Neural cell (in vitro differentiated cells): Measurements from ENCODE around the gene COL5A1. TPM values are rescaled to one million over a fixed set of nuclear protein-coding genes. Genes with fewer than 3 reads are reported as not detected.

Source experiments
- H2AFZ ChIP-seq: fragments of 200-600, 300-800 bp; sonication (generic), shearing (Covaris generic); 2 replicates; pipeline ENCODE4 v1.6.0; 2014; ENCODE audit warnings: low read depth, mild to moderate bottlenecking, antibody characterized with exemption, low read length, moderate library complexity
- H3F3A ChIP-seq: fragments of 200-600 bp; shearing (Covaris generic); 2 replicates; pipeline ENCODE4 v1.6.1; 2016; ENCODE audit warnings: mild to moderate bottlenecking, moderate library complexity, mixed read lengths, antibody characterized with exemption, low read length; ENCODE audit not compliant: insufficient read depth, poor library complexity, severe bottlenecking
- H3K27ac ChIP-seq: fragments of 200-600, 300-800 bp; sonication (generic), shearing (Covaris generic); 2 replicates; pipeline ENCODE4 v1.5.1; 2014; ENCODE audit warnings: mild to moderate bottlenecking, low read length, moderate library complexity
- H3K27me3 ChIP-seq: fragments of 300-800, 200-600 bp; sonication (generic), shearing (Covaris generic); 2 replicates; pipeline ENCODE4 v1.6.0; 2014; ENCODE audit warnings: mild to moderate bottlenecking, low read depth, low read length, moderate library complexity; ENCODE audit not compliant: insufficient read depth
- H3K36me3 ChIP-seq: fragments of 300-800, 200-600 bp; sonication (generic), shearing (Covaris generic); 2 replicates; pipeline ENCODE4 v1.5.1; 2014; ENCODE audit warnings: mild to moderate bottlenecking, antibody characterized with exemption, low read length, moderate library complexity; ENCODE audit not compliant: insufficient read depth
- H3K4me2 ChIP-seq: fragments of 300-800, 200-600 bp; sonication (generic), shearing (Covaris generic); 2 replicates; pipeline ENCODE4 v1.6.0; 2014; ENCODE audit warnings: mild to moderate bottlenecking, low read length
- H3K4me3 ChIP-seq: fragments of 300-800, 200-600 bp; sonication (generic), shearing (Covaris generic); 2 replicates; pipeline ENCODE4 v1.5.1; 2014; ENCODE audit warnings: mild to moderate bottlenecking, low read length, moderate library complexity
- H3K79me2 ChIP-seq: fragments of 200-600 bp; shearing (Covaris generic); replicated peaks from 2 replicates; pipeline ENCODE4 v1.6.0; 2014; ENCODE audit warnings: mild to moderate bottlenecking, low read length, moderate library complexity; ENCODE audit not compliant: insufficient read depth
- H3K9ac ChIP-seq: fragments of 300-800, 200-600 bp; sonication (generic), shearing (Covaris generic); 2 replicates; pipeline ENCODE4 v1.6.1; 2016; ENCODE audit warnings: mild to moderate bottlenecking, low read length, mixed read lengths
- H3K9me2 ChIP-seq: fragments of 200-600 bp; shearing (Covaris generic); 2 replicates; pipeline ENCODE4 v1.6.1; 2016; ENCODE audit warnings: mild to moderate bottlenecking, low read length, mixed read lengths; ENCODE audit not compliant: insufficient read depth
- H3K9me3 ChIP-seq: fragments of 200-600, 300-800 bp; sonication (generic), shearing (Covaris generic); 2 replicates; pipeline ENCODE4 v1.6.1; 2016; ENCODE audit warnings: mild to moderate bottlenecking, mixed run types, low read length, moderate library complexity, mixed read lengths
- H4K20me1 ChIP-seq: fragments of 200-600 bp; shearing (Covaris generic); 2 replicates; pipeline ENCODE4 v1.6.1; 2016; ENCODE audit warnings: mild to moderate bottlenecking, mixed run types; ENCODE audit not compliant: insufficient read depth
- EP300 ChIP-seq: fragments of 450-650 bp; conservative IDR thresholded peaks from 2 replicates; pipeline ENCODE4 v1.6.1; 2014; ENCODE audit warnings: antibody characterized with exemption, mild to moderate bottlenecking, moderate library complexity; ENCODE audit not compliant: poor library complexity, severe bottlenecking
- EZH2 ChIP-seq: fragments of 200-600, 300-800 bp; shearing (Covaris generic), sonication (generic); IDR thresholded peaks from 2 replicates; pipeline ENCODE4 v1.6.1; 2014; ENCODE audit warnings: antibody characterized with exemption, low read length, borderline replicate concordance, mild to moderate bottlenecking; ENCODE audit not compliant: insufficient read depth, poor library complexity, severe bottlenecking
- MXI1 ChIP-seq: fragments of 450-650 bp; conservative IDR thresholded peaks from 2 replicates; pipeline ENCODE4 v1.6.1; 2014; ENCODE audit warnings: antibody characterized with exemption, mild to moderate bottlenecking; ENCODE audit not compliant: poor library complexity, severe bottlenecking
- POLR2AphosphoS5 ChIP-seq: IDR thresholded peaks from 2 replicates; pipeline ENCODE4 v1.6.1; 2012
- RAD21 ChIP-seq: fragments of 450-650 bp; conservative IDR thresholded peaks from 2 replicates; pipeline ENCODE4 v1.6.1; 2014; ENCODE audit warnings: antibody characterized with exemption, mild to moderate bottlenecking, moderate library complexity
- SMC3 ChIP-seq: fragments of 450-650 bp; conservative IDR thresholded peaks from 2 replicates; pipeline ENCODE4 v1.6.1; 2014; ENCODE audit warnings: antibody characterized with exemption, mild to moderate bottlenecking, moderate library complexity; ENCODE audit not compliant: poor library complexity
- TAF1 ChIP-seq: IDR thresholded peaks from 2 replicates; pipeline ENCODE4 v1.6.1; 2012; ENCODE audit warnings: low read depth
- polyA plus RNA-seq: library from polyadenylated mRNA; depleted of rRNA; stranded (reverse); fragments of >200 nt; gene quantifications from 2 replicates; pipeline ENCODE4 v1.2.3, GENCODE V29; 2014
- TF ChIP-seq, protein P1 (sequence below): IDR thresholded peaks from 2 replicates; pipeline ENCODE4 v1.6.1; 2012; ENCODE audit warnings: borderline replicate concordance
- TF ChIP-seq, protein P2 (sequence below): fragments of 450-650 bp; IDR thresholded peaks from 2 replicates; pipeline ENCODE4 v1.5.1; 2014; ENCODE audit warnings: antibody characterized with exemption, mild to moderate bottlenecking, moderate library complexity; ENCODE audit not compliant: poor library complexity, severe bottlenecking

Gene COL5A1
- polyA plus RNA-seq, 1 donor from 2014 or later, result not detected

GRCh38 chr9:134630393-134630790, 11.2 kb upstream of the COL5A1 start:
- no peaks in the 10 kb centered on the region for H3K79me2 ChIP-seq

DNA sequence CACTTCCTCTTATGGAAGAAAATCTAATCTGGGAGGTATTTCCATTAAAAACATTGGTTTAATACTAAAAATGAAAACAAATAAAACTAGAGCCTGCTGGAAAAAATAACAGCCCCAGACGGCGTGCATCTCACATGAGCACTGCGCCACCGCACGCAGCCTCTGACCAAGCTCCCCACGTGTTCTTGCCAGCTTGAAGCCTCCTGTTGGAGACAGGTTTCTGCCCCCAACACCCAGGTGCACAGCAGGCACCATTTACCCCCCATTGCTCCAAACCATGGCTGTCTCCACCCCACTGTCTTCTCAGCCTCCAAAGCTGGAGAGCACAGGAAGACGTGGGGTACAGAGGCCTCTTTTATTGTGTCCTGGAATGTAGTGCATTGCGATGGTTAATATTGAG, 10.7 kb upstream of the COL5A1 start:
- no peaks in the 10 kb centered on the region for H3F3A ChIP-seq
- H3K79me2 ChIP-seq, result no peaks in the 10 kb centered on the region
- no peaks in the 10 kb centered on the region for H3K36me3 ChIP-seq
- no peak overlapping the region for H3K4me2 ChIP-seq
- H2AFZ ChIP-seq, result no peak overlapping the region
- no peak overlapping the region for H3K4me3 ChIP-seq
- no peaks in the 10 kb centered on the region for H3K27me3 ChIP-seq
- H3K9me2 ChIP-seq, result no peaks in the 10 kb centered on the region
- TF ChIP-seq EP300 (no peak), EZH2 (no peak), TAF1 (no peak), SMC3 (no peak), POLR2AphosphoS5 (no peak), RAD21 (no peak), MXI1 (no peak)
- TF ChIP-seq, protein P1, sequence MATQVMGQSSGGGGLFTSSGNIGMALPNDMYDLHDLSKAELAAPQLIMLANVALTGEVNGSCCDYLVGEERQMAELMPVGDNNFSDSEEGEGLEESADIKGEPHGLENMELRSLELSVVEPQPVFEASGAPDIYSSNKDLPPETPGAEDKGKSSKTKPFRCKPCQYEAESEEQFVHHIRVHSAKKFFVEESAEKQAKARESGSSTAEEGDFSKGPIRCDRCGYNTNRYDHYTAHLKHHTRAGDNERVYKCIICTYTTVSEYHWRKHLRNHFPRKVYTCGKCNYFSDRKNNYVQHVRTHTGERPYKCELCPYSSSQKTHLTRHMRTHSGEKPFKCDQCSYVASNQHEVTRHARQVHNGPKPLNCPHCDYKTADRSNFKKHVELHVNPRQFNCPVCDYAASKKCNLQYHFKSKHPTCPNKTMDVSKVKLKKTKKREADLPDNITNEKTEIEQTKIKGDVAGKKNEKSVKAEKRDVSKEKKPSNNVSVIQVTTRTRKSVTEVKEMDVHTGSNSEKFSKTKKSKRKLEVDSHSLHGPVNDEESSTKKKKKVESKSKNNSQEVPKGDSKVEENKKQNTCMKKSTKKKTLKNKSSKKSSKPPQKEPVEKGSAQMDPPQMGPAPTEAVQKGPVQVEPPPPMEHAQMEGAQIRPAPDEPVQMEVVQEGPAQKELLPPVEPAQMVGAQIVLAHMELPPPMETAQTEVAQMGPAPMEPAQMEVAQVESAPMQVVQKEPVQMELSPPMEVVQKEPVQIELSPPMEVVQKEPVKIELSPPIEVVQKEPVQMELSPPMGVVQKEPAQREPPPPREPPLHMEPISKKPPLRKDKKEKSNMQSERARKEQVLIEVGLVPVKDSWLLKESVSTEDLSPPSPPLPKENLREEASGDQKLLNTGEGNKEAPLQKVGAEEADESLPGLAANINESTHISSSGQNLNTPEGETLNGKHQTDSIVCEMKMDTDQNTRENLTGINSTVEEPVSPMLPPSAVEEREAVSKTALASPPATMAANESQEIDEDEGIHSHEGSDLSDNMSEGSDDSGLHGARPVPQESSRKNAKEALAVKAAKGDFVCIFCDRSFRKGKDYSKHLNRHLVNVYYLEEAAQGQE, result no peak
- TF ChIP-seq, protein P2, sequence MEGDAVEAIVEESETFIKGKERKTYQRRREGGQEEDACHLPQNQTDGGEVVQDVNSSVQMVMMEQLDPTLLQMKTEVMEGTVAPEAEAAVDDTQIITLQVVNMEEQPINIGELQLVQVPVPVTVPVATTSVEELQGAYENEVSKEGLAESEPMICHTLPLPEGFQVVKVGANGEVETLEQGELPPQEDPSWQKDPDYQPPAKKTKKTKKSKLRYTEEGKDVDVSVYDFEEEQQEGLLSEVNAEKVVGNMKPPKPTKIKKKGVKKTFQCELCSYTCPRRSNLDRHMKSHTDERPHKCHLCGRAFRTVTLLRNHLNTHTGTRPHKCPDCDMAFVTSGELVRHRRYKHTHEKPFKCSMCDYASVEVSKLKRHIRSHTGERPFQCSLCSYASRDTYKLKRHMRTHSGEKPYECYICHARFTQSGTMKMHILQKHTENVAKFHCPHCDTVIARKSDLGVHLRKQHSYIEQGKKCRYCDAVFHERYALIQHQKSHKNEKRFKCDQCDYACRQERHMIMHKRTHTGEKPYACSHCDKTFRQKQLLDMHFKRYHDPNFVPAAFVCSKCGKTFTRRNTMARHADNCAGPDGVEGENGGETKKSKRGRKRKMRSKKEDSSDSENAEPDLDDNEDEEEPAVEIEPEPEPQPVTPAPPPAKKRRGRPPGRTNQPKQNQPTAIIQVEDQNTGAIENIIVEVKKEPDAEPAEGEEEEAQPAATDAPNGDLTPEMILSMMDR, result no peak
- no peak overlapping the region for H3K27ac ChIP-seq
- H3K9ac ChIP-seq, result no peak overlapping the region
- no peaks in the 10 kb centered on the region for H4K20me1 ChIP-seq
- H3K9me3 ChIP-seq, result no peaks in the 10 kb centered on the region

More at GRCh38 chr9:134630393-134630790, 11.2 kb upstream of the COL5A1 start:
- TF ChIP-seq MXI1 (no peak), POLR2AphosphoS5 (no peak), EP300 (no peak), TAF1 (no peak), RAD21 (no peak), SMC3 (no peak), EZH2 (no peak)
- TF ChIP-seq, protein P1, result no peak
- H3K9me2 ChIP-seq, result no peaks in the 10 kb centered on the region
- H3F3A ChIP-seq, result no peaks in the 10 kb centered on the region
- H3K9ac ChIP-seq, result no peak overlapping the region
- no peaks in the 10 kb centered on the region for H4K20me1 ChIP-seq
- H3K4me3 ChIP-seq, result no peak overlapping the region
- H3K27ac ChIP-seq, result no peak overlapping the region
- H3K27me3 ChIP-seq, result no peaks in the 10 kb centered on the region
- H3K36me3 ChIP-seq, result no peaks in the 10 kb centered on the region
- no peak overlapping the region for H3K4me2 ChIP-seq
- no peak overlapping the region for H2AFZ ChIP-seq
- H3K9me3 ChIP-seq, result no peaks in the 10 kb centered on the region
